HG03060 (cell line): ENCODE data around the gene TANGO2.

Source experiments
- ATAC-seq: cut with Tn5 transposase; IDR thresholded peaks from one replicate; pipeline ENCODE4 v1.9.1; 2021; ENCODE audit warnings: low read depth, moderate number of reproducible peaks; ENCODE audit not compliant: unreplicated experiment

Gene TANGO2

GRCh38 chr22:20024650-20025397, 3.9 kb downstream of the TANGO2 start:
- no peak for ATAC-seq

- no peak for ATAC-seq
Observed at GRCh38 chr22:20025401-20026203, 4.7 kb downstream of the TANGO2 start.

GRCh38 chr22:20026204-20026908, 5.4 kb downstream of the TANGO2 start:
- ATAC-seq = no peak

GRCh38 chr22:20026996-20027601, 6.2 kb downstream of the TANGO2 start:
- ATAC-seq = no peak

- no peak for ATAC-seq
Observed at GRCh38 chr22:20027966-20028854, 7.3 kb downstream of the TANGO2 start.

GRCh38 chr22:20028855-20029549, 8.1 kb downstream of the TANGO2 start:
- ATAC-seq = no peak

GRCh38 chr22:20029550-20030225, 8.8 kb downstream of the TANGO2 start:
- ATAC-seq = no peak

GRCh38 chr22:20031732-20032406, 11.0 kb downstream of the TANGO2 start:
- no peak for ATAC-seq

GRCh38 chr22:20032407-20032991, 11.6 kb downstream of the TANGO2 start:
- ATAC-seq = no peak

GRCh38 chr22:20033045-20033706, 12.3 kb downstream of the TANGO2 start:
- ATAC-seq = no peak

GRCh38 chr22:20034143-20034542, 13.2 kb downstream of the TANGO2 start:
- ATAC-seq = no peak

GRCh38 chr22:20035375-20036083, 14.6 kb downstream of the TANGO2 start:
- ATAC-seq = no peak

GRCh38 chr22:20036084-20036482, 15.2 kb downstream of the TANGO2 start:
- ATAC-seq = no peak

GRCh38 chr22:20036535-20037392, 15.9 kb downstream of the TANGO2 start:
- no peak for ATAC-seq

GRCh38 chr22:20037419-20037818, 16.5 kb downstream of the TANGO2 start:
- ATAC-seq = no peak

GRCh38 chr22:20038574-20038973, 17.7 kb downstream of the TANGO2 start:
- no peak for ATAC-seq
